Raji (cell line): Measurements from ENCODE around the gene USH2A.

Experiments used
- POLR2A ChIP-seq: IDR thresholded peaks from 2 replicates; pipeline ENCODE4 v1.6.1; 2011; ENCODE audit warnings: low read depth, low read length, control low read depth; ENCODE audit not compliant: insufficient read depth

Gene USH2A

GRCh38 chr1:215957663-215958062 is 465.6 kb downstream of the USH2A start:
- no peak for TF ChIP-seq POLR2A

GRCh38 chr1:215932558-215932957 is 490.7 kb downstream of the USH2A start:
- TF ChIP-seq POLR2A: no peak

- no peak for TF ChIP-seq POLR2A
Measured at GRCh38 chr1:215926670-215927069, 496.6 kb downstream of the USH2A start.

- TF ChIP-seq POLR2A: no peak
Measured at GRCh38 chr1:215923129-215923824, 500.0 kb downstream of the USH2A start.

GRCh38 chr1:215911406-215911968 is 511.8 kb downstream of the USH2A start:
- TF ChIP-seq POLR2A: no peak

GRCh38 chr1:215905493-215906115 is 517.6 kb downstream of the USH2A start:
- no peak for TF ChIP-seq POLR2A

GRCh38 chr1:215900684-215901083 is 522.6 kb downstream of the USH2A start:
- TF ChIP-seq POLR2A: no peak

GRCh38 chr1:215899901-215900300 is 523.3 kb downstream of the USH2A start:
- no peak for TF ChIP-seq POLR2A

- no peak for TF ChIP-seq POLR2A
Measured at GRCh38 chr1:215895893-215896292, 527.4 kb downstream of the USH2A start.

- TF ChIP-seq POLR2A: no peak
Measured at GRCh38 chr1:215895276-215895675, 528.0 kb downstream of the USH2A start.

GRCh38 chr1:215894617-215895016 is 528.6 kb downstream of the USH2A start:
- no peak for TF ChIP-seq POLR2A

GRCh38 chr1:215891266-215892057 is 531.8 kb downstream of the USH2A start:
- TF ChIP-seq POLR2A: no peak

GRCh38 chr1:215890438-215890837 is 532.8 kb downstream of the USH2A start:
- TF ChIP-seq POLR2A: no peak

GRCh38 chr1:215889871-215890270 is 533.4 kb downstream of the USH2A start:
- TF ChIP-seq POLR2A: no peak

GRCh38 chr1:215888159-215888558 is 535.1 kb downstream of the USH2A start:
- TF ChIP-seq POLR2A: no peak

GRCh38 chr1:215887627-215888026 is 535.6 kb downstream of the USH2A start:
- no peak for TF ChIP-seq POLR2A

GRCh38 chr1:215883004-215883403 is 540.2 kb downstream of the USH2A start:
- TF ChIP-seq POLR2A: no peak
